Skeletal muscle tissue (tissue), 4 donors: ENCODE results near the gene RBM34. TPM values are rescaled to one million over a fixed set of nuclear protein-coding genes. Genes with fewer than 3 reads are reported as not detected.

ENCODE experiments used
- H3K27ac ChIP-seq: one replicate; pipeline ENCODE4 v1.7.0; 2013; ENCODE audit warnings: mild to moderate bottlenecking, low read depth, low read length, inconsistent platforms
- H3K27me3 ChIP-seq, 3 donors: one replicate each; pipeline ENCODE4 v1.7.0; 2013; ENCODE audit warnings: low read length in 3 of 3; ENCODE audit not compliant: control insufficient read depth in 3 of 3, insufficient read depth in 3 of 3
- H3K36me3 ChIP-seq, 3 donors: one replicate each; pipeline ENCODE4 v1.7.0; 2013; ENCODE audit warnings: low read length in 3 of 3; ENCODE audit not compliant: control insufficient read depth in 3 of 3, insufficient read depth in 3 of 3
- H3K4me1 ChIP-seq, 3 donors: one replicate each; pipeline ENCODE4 v1.7.0; 2013; ENCODE audit warnings: low read length in 3 of 3, mild to moderate bottlenecking in 3 of 3; ENCODE audit not compliant: control insufficient read depth in 3 of 3, insufficient read depth in 3 of 3
- H3K4me3 ChIP-seq, 3 donors: one replicate each; pipeline ENCODE4 v1.7.0; 2013; ENCODE audit warnings: low read length in 3 of 3
- H3K9ac ChIP-seq, 3 donors: one replicate each; pipeline ENCODE4 v1.7.0; 2013; ENCODE audit warnings: low read length in 3 of 3, mild to moderate bottlenecking in 3 of 3, moderate library complexity in 2 of 3, low read depth in 1 of 3
- H3K9me3 ChIP-seq, 3 donors: one replicate each; pipeline ENCODE4 v1.7.0; 2013; ENCODE audit warnings: low read length in 3 of 3; ENCODE audit not compliant: control insufficient read depth in 3 of 3
- total RNA-seq: library from RNA; depleted of rRNA; stranded (reverse); fragments of >200 nt; gene quantifications from one replicate; pipeline ENCODE4 v1.2.3, GENCODE V29; 2014
- donor health status: Osteomylitis.

The RBM34 gene
- total RNA-seq, 1 donor from 2014 or later: 24.5 TPM

DNA sequence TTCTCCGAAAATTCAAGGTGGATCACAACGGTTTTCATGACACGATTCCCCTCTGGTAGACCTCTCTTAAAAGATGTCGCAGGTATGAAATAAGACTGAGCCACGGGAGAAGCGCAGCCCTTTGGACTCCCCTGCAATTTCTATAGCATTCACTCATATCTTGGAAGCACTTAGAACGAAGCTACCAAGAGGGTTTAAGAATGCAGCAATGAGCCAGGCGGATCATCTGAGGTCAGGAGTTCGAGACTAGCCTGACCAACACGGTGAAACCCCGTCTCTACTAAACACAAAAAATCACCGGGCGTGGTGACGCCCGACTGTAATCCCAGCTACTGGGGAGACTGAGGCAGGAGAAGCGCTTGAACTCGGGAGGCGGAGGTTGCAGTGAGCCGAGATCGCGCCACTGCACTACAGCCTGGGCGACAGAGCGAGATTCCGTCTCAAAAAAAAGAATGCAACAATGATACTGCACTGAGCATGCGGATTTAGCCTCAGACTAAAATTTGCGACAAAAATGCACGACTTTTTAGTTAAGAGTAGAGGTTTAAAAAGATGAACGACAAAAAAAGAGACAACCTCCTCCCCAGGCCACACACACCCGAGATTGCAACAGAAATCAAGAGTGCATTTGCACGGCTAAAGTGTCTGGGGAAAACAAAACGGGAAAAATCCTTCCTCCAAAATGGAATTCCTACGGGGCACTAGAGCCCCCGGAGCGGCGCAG is 33.2 kb downstream of the RBM34 start:
- H3K4me3 ChIP-seq: peak overlapping the region; percentile 81 to 99 (median 87)
- H3K27ac ChIP-seq: peak overlapping the region; percentile 88
- H3K27me3 ChIP-seq: no peaks in the 10 kb centered on the region
- peaks cover 6 to 19% (median 11%) of the 10 kb centered on the region in 3 donors for H3K4me1 ChIP-seq
- H3K36me3 ChIP-seq: peaks cover 2 to 8% (median 4%) of the 10 kb centered on the region in 3 donors
- H3K9ac ChIP-seq: peak overlapping the region; percentile 92 to 99 (median 98)
- H3K9me3 ChIP-seq: no peaks in the 10 kb centered on the region

DNA sequence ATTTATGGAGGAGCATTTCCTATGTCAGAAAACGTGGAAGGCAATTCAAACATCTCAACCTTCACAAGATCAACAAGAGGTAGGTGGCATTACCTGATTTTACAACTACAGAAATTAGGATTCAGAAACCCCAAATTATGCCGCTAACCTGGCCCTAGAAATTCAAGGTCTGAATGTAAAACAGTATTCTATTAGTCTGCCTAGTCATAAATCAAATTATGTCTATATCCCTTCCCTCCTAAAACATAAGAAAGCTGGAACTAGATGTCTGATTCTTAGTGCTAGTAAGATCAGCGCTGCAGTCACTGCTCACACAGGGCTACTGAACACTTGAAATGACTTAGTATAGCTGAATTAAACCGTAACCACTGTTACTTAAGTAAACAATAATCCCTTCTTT is 33.8 kb downstream of the RBM34 start:
- H3K36me3 ChIP-seq: peaks cover 2 to 8% (median 4%) of the 10 kb centered on the region in 3 donors
- no peak overlapping the region for H3K27ac ChIP-seq
- H3K4me3 ChIP-seq: peak overlapping the region; percentile 81 to 99 (median 87)
- peaks cover 6 to 19% (median 11%) of the 10 kb centered on the region in 3 donors for H3K4me1 ChIP-seq
- H3K9ac ChIP-seq: peak overlapping the region; percentile 92 to 99 (median 98)
- no peaks in the 10 kb centered on the region for H3K9me3 ChIP-seq
- no peaks in the 10 kb centered on the region for H3K27me3 ChIP-seq

DNA sequence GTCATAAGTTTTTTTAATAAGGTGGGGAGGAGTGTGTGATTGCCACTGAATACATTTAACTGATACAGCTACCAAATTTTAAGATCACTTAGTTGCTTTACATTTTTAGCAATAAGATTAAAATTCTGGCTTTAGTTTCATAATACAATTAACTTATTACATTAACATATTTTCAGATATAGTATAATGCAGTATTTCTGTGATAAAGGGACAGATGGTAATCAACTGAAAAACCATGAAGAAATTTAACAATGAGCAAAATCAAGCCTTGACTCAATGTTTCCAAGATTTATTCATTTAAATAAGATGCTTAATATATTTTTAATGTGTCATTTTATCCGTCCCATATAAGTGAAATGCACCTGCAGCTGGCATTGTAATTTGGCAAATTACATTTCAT is 36.4 kb downstream of the RBM34 start:
- H3K27me3 ChIP-seq: no peaks in the 10 kb centered on the region
- H3K36me3 ChIP-seq: peaks cover 5 to 12% (median 5%) of the 10 kb centered on the region in 3 donors
- H3K9me3 ChIP-seq: no peaks in the 10 kb centered on the region
- H3K9ac ChIP-seq: no peak overlapping the region
- H3K4me1 ChIP-seq: peaks cover 6 to 19% (median 11%) of the 10 kb centered on the region in 3 donors
- H3K27ac ChIP-seq: no peak overlapping the region
- H3K4me3 ChIP-seq: no peak overlapping the region

DNA sequence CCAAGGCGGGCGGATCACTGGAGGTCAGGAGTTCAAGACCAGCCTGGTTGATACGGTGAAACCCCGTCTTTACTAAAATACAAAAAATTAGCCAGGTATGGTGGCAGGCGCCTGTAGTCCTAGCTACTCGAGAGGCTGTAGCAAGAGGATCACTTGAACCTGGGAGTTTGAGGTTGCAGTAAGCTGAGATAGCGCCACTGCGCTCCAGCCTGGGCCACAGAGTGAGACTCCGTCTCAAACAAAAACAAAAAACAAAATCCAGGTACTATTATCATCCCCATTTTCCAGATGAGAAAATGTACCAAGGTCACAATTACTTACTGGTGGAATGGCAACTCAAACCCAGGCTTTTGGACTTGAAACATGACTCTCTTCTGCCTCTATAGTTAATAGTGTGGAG is 36.9 kb downstream of the RBM34 start:
- Histone ChIP-seq H3K4me3 (no peak overlapping the region), H3K27ac (no peak overlapping the region), H3K27me3 (no peaks in the 10 kb centered on the region), H3K4me1 (peaks cover 6 to 19% (median 11%) of the 10 kb centered on the region in 3 donors), H3K9ac (no peak overlapping the region), H3K36me3 (peaks cover 6 to 16% (median 11%) of the 10 kb centered on the region in 3 donors), H3K9me3 (no peaks in the 10 kb centered on the region)

DNA sequence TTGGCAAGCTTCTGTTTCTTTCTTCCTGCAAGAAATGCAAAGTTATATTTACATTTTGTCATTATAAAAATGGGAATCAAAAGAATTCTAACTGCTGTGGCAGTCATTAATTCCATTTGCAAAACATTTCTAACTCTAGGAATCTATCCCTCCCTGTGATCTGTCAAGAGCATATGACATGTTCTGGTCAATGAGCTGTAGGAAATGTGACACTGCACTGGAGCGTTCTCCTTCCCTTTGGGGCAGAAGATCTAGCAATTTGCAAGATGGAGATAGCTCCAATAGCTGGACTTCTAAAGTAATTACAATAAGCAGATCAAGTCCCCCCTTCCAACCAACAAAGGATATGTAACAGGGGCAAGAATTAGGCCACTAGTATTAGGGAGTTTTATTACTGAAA is 38.7 kb downstream of the RBM34 start:
- no peaks in the 10 kb centered on the region for H3K27me3 ChIP-seq
- H3K9me3 ChIP-seq: no peaks in the 10 kb centered on the region
- peaks cover 4 to 9% (median 8%) of the 10 kb centered on the region in 3 donors for H3K4me1 ChIP-seq
- H3K27ac ChIP-seq: no peak overlapping the region
- H3K4me3 ChIP-seq: no peak overlapping the region
- no peak overlapping the region for H3K9ac ChIP-seq
- peaks cover 19 to 32% (median 27%) of the 10 kb centered on the region in 3 donors for H3K36me3 ChIP-seq

DNA sequence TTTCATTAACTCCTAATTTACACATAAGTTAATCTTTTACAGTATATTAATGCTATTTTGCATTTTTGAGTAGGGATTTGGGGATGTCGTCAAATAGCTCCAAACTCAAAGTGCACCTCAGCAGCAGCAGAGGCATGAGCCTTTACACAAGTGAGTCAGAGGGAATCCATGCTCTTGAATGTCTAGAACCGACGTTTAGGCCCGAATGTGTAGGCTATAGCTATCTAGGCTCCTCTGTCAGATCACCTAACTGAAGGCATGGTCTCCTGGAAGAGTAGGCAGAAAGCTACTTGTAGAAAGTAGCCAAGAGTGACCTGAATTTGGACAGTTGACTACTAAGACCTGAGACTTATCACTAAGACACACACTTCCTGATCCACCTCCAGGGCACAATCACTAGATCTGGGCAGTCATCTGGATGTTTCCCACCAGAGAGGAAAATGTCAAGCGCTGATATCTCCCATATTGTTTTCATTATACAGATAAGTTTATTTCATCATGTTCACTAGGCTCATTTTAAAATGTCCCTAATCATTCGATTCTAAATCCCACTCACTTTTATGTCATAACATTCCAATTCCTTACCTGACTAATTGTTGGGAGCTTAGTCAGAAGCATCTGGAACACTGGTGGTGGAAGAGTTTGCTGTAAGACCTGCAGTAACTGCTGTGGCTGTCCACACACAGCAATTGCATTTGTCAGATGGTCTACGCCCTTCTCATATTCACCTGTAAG is 47.7 kb downstream of the RBM34 start:
- H3K4me1 ChIP-seq: no peaks in the 10 kb centered on the region
- H3K27ac ChIP-seq: no peak overlapping the region
- no peak overlapping the region for H3K9ac ChIP-seq
- H3K27me3 ChIP-seq: no peaks in the 10 kb centered on the region
- H3K36me3 ChIP-seq: peaks cover 29 to 52% (median 52%) of the 10 kb centered on the region in 3 donors
- H3K9me3 ChIP-seq: no peaks in the 10 kb centered on the region
- H3K4me3 ChIP-seq: no peak overlapping the region

DNA sequence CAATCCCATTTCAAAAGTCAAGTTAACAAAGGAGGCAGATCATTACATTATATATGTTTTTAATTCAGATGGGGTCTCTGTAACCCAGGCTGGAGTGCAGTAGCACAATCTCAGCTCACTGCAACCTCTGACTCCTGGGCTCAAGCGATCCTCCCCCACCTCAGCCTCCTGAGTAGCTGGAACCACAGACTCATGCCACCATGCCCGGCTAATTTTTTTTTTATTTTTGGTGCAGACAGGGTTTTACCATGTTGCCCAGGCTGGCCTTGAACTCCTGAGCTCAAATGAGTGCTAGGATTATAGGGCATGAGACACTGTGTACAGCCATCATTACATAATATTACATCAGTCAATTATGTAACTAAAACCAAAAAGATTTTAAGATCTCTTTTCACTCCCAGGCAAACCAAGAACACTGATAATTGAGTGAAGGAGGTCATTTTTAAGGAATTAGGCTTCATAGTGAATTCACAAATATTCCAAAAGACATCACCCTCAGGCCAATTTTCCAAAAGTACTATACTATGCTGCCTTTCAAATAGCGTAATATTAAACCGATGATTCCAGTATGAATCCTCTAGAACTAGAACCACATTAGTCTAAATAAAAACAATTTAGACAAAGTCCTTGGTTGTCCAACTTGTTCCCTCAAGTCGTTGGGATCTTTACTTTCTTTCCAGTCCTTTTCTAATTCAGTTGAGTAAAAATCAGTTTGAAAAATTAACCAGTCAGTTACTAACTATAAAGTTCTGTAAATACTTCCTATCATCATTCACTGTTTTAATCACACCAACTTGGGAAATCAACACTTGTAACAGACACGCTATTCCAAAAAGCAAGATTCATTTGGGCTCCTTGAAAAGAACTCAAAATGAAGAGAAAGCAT is 48.5 kb downstream of the RBM34 start:
- H3K27me3 ChIP-seq: no peaks in the 10 kb centered on the region
- H3K36me3 ChIP-seq: peaks cover 25 to 51% (median 47%) of the 10 kb centered on the region in 3 donors
- no peak overlapping the region for H3K9ac ChIP-seq
- no peaks in the 10 kb centered on the region for H3K4me1 ChIP-seq
- no peaks in the 10 kb centered on the region for H3K9me3 ChIP-seq
- no peak overlapping the region for H3K27ac ChIP-seq
- H3K4me3 ChIP-seq: no peak overlapping the region

DNA sequence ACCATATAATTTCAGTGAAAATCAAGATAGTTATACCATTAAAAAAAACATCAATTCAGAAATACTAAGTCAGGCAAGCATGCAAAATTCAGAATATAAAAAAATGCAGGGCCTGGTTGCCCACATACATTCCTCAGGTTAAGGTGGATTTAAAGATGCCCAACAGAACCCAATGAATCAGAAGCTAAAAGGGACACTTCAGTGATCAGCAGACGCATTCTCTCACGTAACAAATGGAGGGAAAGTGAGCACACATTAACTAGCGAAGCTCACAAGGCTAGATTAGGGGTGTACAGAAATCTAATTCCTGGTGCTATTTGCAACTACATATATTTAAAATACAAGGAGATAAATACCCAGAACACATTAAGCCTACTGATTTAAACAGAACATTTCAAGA is 49.9 kb downstream of the RBM34 start:
- Histone ChIP-seq H3K27me3 (no peaks in the 10 kb centered on the region), H3K27ac (no peak overlapping the region), H3K4me3 (no peak overlapping the region), H3K9me3 (no peaks in the 10 kb centered on the region), H3K9ac (no peak overlapping the region), H3K4me1 (no peaks in the 10 kb centered on the region), H3K36me3 (peaks cover 23 to 49% (median 42%) of the 10 kb centered on the region in 3 donors)

DNA sequence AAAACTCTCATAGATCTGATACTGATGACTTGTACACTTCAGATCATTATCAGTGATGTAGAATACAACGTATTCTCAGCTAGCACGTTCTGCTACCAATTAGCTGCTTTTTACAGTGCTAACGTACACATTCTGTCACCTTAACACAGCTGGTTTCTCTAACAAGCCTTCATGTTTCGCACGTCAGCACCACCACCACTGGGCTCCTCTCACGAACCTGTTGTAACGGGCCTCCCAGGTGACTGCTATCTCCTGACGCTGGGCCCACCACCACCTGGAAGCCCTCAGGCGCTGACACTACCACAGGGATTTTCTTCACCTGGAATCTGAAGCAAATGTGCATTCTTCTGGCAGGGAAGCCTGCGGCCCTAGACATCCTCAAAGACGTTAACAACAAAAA is 52.2 kb downstream of the RBM34 start:
- H3K4me3 ChIP-seq: no peak overlapping the region

More for the DNA sequence above, 52.2 kb downstream of the RBM34 start:
- H3K27me3 ChIP-seq: no peaks in the 10 kb centered on the region
- no peaks in the 10 kb centered on the region for H3K9me3 ChIP-seq
- H3K27ac ChIP-seq: no peak overlapping the region
- peaks cover 23 to 40% (median 37%) of the 10 kb centered on the region in 3 donors for H3K36me3 ChIP-seq
- H3K9ac ChIP-seq: no peak overlapping the region
- H3K4me1 ChIP-seq: peaks cover 4 to 9% (median 6%) of the 10 kb centered on the region in 3 donors
